Measurements from ENCODE around the gene DHPS. TPM values are rescaled to one million over a fixed set of nuclear protein-coding genes. Genes with fewer than 3 reads are reported as not detected.
"Not testable (repeated sequence)": the region's sequence is repeated elsewhere in the genome, so short reads cannot be mapped to it uniquely, and the experiment has no call there.

The DHPS gene
- total RNA-seq, 4 donors from 2014 or later, result 117 to 139 (median 128) TPM

- TF ChIP-seq POLR2AphosphoS5 (IDR thresholded peaks at IDR 0.05) (no peak), CTCF (IDR thresholded peaks at IDR 0.05) (no peak), EP300 (IDR thresholded peaks at IDR 0.05; ENCODE audit: low read depth) (no peak), POLR2A (IDR thresholded peaks at IDR 0.05) (no peak)
- WGBS, 2 donors (ENCODE audit: low coverage in 1 of 2), result 91 to 100% methylated on average over 6 to 13 of the region's 13 CpGs
- intact Hi-C loops (cut with DNase I; ENCODE audit: low total_unique reads) (no loop called here), in situ Hi-C loops (cut with MboI; ENCODE audit: low pct_ligation_motif_present in 1 of 4, low pct_unique_long_range_greater_than_20kb in 1 of 4, low sequenced_read_pairs in 3 of 4) (no loop called here)
- no peaks in the 10 kb centered on the region for H3K4me1 ChIP-seq
- no peaks in the 10 kb centered on the region for H3K27me3 ChIP-seq
- H3K4me3 ChIP-seq, result no peak overlapping the region
- H3K9me3 ChIP-seq, result no peaks in the 10 kb centered on the region
- no peak for DNase-seq
- H3K27ac ChIP-seq, result no peak overlapping the region
- H3K36me3 ChIP-seq, result peaks cover 0 to 86% (median 32%) of the 10 kb centered on the region in 4 donors
Measured at GRCh38 chr19:12705169-12705568, 23.5 kb upstream of the DHPS start.

- TF ChIP-seq CTCF (IDR thresholded peaks at IDR 0.05), result no peak
- no peak for TF ChIP-seq POLR2A (IDR thresholded peaks at IDR 0.05)
- no peak for TF ChIP-seq EP300 (IDR thresholded peaks at IDR 0.05; ENCODE audit: low read depth)
- no peak for TF ChIP-seq POLR2AphosphoS5 (IDR thresholded peaks at IDR 0.05)
- Histone ChIP-seq H3K27ac (no peak overlapping the region), H3K4me1 (no peaks in the 10 kb centered on the region), H3K36me3 (peaks cover 0 to 67% (median 27%) of the 10 kb centered on the region in 4 donors), H3K4me3 (no peak overlapping the region), H3K9me3 (no peaks in the 10 kb centered on the region), H3K27me3 (no peaks in the 10 kb centered on the region)
- no peak for DNase-seq
- intact Hi-C loops (cut with DNase I; ENCODE audit: low total_unique reads), result no loop called here
- in situ Hi-C loops (cut with MboI; ENCODE audit: low pct_ligation_motif_present in 1 of 4, low pct_unique_long_range_greater_than_20kb in 1 of 4, low sequenced_read_pairs in 3 of 4), result no loop called here
- WGBS, 2 donors (ENCODE audit: low coverage in 1 of 2), result 76% methylated on average over 9 of the region's 9 CpGs; no CpG with 5 or more reads in 1 of the 2 donors
Measured at GRCh38 chr19:12703046-12703445, 21.4 kb upstream of the DHPS start.

GRCh38 chr19:12701596-12702282 is 20.1 kb upstream of the DHPS start:
- Histone ChIP-seq H3K4me3 (no peak overlapping the region), H3K36me3 (peaks cover 0 to 61% (median 23%) of the 10 kb centered on the region in 4 donors), H3K4me1 (peaks cover 0 to 6% (median 3%) of the 10 kb centered on the region in 4 donors), H3K9me3 (no peaks in the 10 kb centered on the region), H3K27me3 (no peaks in the 10 kb centered on the region), H3K27ac (no peak overlapping the region)
- intact Hi-C loops (cut with DNase I; ENCODE audit: low total_unique reads), result no loop called here
- 91 to 100% methylated on average over 2 to 33 of the region's 33 CpGs for WGBS, 2 donors (ENCODE audit: low coverage in 1 of 2)
- TF ChIP-seq EP300 (IDR thresholded peaks at IDR 0.05; ENCODE audit: low read depth) (no peak), CTCF (IDR thresholded peaks at IDR 0.05) (no peak), POLR2A (IDR thresholded peaks at IDR 0.05) (no peak), POLR2AphosphoS5 (IDR thresholded peaks at IDR 0.05) (no peak)
- in situ Hi-C loops (cut with MboI; ENCODE audit: low pct_ligation_motif_present in 1 of 4, low pct_unique_long_range_greater_than_20kb in 1 of 4, low sequenced_read_pairs in 3 of 4), result no loop called here
- DNase-seq, result no peak

- Histone ChIP-seq H3K36me3 (peaks cover 0 to 25% (median 11%) of the 10 kb centered on the region in 4 donors), H3K9me3 (no peaks in the 10 kb centered on the region)
Measured at GRCh38 chr19:12698138-12698537, 16.5 kb upstream of the DHPS start.

GRCh38 chr19:12697425-12697824 is 15.7 kb upstream of the DHPS start:
- WGBS, 2 donors (ENCODE audit: low coverage in 1 of 2), result 97% methylated on average over 22 of the region's 22 CpGs; no CpG with 5 or more reads in 1 of the 2 donors
- intact Hi-C loops (cut with DNase I; ENCODE audit: low total_unique reads); DNase-seq; H3K9me3 ChIP-seq; H3K4me3 ChIP-seq; H3K27me3 ChIP-seq; in situ Hi-C loops (cut with MboI; ENCODE audit: low pct_ligation_motif_present in 1 of 4, low pct_unique_long_range_greater_than_20kb in 1 of 4, low sequenced_read_pairs in 3 of 4): not testable (repeated sequence)
- Histone ChIP-seq H3K4me1 (peaks cover 0 to 19% (median 12%) of the 10 kb centered on the region in 4 donors), H3K36me3 (peaks cover 0 to 18% (median 7%) of the 10 kb centered on the region in 4 donors), H3K27ac (peak overlapping the region in 1 of 4 donors; percentile 97)

More at GRCh38 chr19:12698138-12698537, 16.5 kb upstream of the DHPS start:
- no peak overlapping the region for H3K4me3 ChIP-seq
- WGBS, 2 donors (ENCODE audit: low coverage in 1 of 2), result 76 to 83% methylated on average over 2 to 6 of the region's 6 CpGs
- no peak overlapping the region for H3K27ac ChIP-seq
- in situ Hi-C loops (cut with MboI; ENCODE audit: low pct_ligation_motif_present in 1 of 4, low pct_unique_long_range_greater_than_20kb in 1 of 4, low sequenced_read_pairs in 3 of 4), result no loop called here
- DNase-seq, result no peak
- no peaks in the 10 kb centered on the region for H3K27me3 ChIP-seq
- no peak for TF ChIP-seq POLR2A (IDR thresholded peaks at IDR 0.05)
- no peak for TF ChIP-seq EP300 (IDR thresholded peaks at IDR 0.05; ENCODE audit: low read depth)
- no peak for TF ChIP-seq CTCF (IDR thresholded peaks at IDR 0.05)
- no peak for TF ChIP-seq POLR2AphosphoS5 (IDR thresholded peaks at IDR 0.05)
- intact Hi-C loops (cut with DNase I; ENCODE audit: low total_unique reads), result no loop called here
- peaks cover 0 to 19% (median 12%) of the 10 kb centered on the region in 4 donors for H3K4me1 ChIP-seq

Measured in transverse colon (tissue), 4 donors.